GM23338 (cell line): ENCODE data around the gene HLA-G. TPM values are rescaled to one million over a fixed set of nuclear protein-coding genes. Genes with fewer than 3 reads are reported as not detected.

Experiments
- ATAC-seq: fragments of 200-7000 bp; cut with Tn5 transposase; 3 replicates; pipeline ENCODE4 v1.9.1; 2020
- DNase-seq: peaks from one replicate; pipeline ENCODE4 v3.0.0-alpha.2; 2015; ENCODE audit warnings: low spot score
- H2AFZ ChIP-seq: fragments of 200-600 bp; sonication (generic); 2 replicates; pipeline ENCODE4 v1.8.0; 2016; ENCODE audit warnings: antibody characterized with exemption, mild to moderate bottlenecking, moderate library complexity
- H3F3A ChIP-seq: fragments of 200-600 bp; sonication (generic); replicated peaks from 2 replicates; pipeline ENCODE4 v1.8.0; 2017; ENCODE audit warnings: antibody characterized with exemption, mixed run types, low read depth
- H3K27ac ChIP-seq: fragments of 200-600 bp; sonication (generic); 2 replicates; pipeline ENCODE4 v1.6.1; 2016; ENCODE audit warnings: low read depth
- H3K27me3 ChIP-seq: fragments of 200-600 bp; sonication (generic); 2 replicates; pipeline ENCODE4 v1.8.0; 2016; ENCODE audit warnings: mild to moderate bottlenecking, mixed run types, moderate library complexity; ENCODE audit not compliant: insufficient read depth
- H3K36me3 ChIP-seq: fragments of 200-600 bp; sonication (generic); 2 replicates; pipeline ENCODE4 v1.8.0; 2016; ENCODE audit warnings: mild to moderate bottlenecking; ENCODE audit not compliant: insufficient read depth
- H3K4me1 ChIP-seq: fragments of 200-600 bp; sonication (generic); 2 replicates; pipeline ENCODE4 v1.8.0; 2016; ENCODE audit warnings: mild to moderate bottlenecking, moderate library complexity; ENCODE audit not compliant: insufficient read depth
- H3K4me2 ChIP-seq: fragments of 200-600 bp; sonication (generic); 2 replicates; pipeline ENCODE4 v1.7.1; 2017; ENCODE audit warnings: mixed run types
- H3K4me3 ChIP-seq: fragments of 200-600 bp; sonication (generic); 2 replicates; pipeline ENCODE4 v1.6.1; 2016; ENCODE audit warnings: mixed run types
- H3K79me2 ChIP-seq: fragments of 200-600 bp; sonication (generic); replicated peaks from 2 replicates; pipeline ENCODE4 v1.8.0; 2017; ENCODE audit warnings: mild to moderate bottlenecking; ENCODE audit not compliant: insufficient read depth
- H3K9me2 ChIP-seq: fragments of 200-600 bp; sonication (generic); 2 replicates; pipeline ENCODE4 v1.8.0; 2017; ENCODE audit not compliant: insufficient read depth
- H4K20me1 ChIP-seq: fragments of 200-600 bp; sonication (generic); replicated peaks from 2 replicates; pipeline ENCODE4 v1.8.0; 2017; ENCODE audit warnings: mild to moderate bottlenecking; ENCODE audit not compliant: insufficient read depth
- H3K27ac Mint-ChIP-seq: 2 replicates; pipeline ENCODE4 v1.8.0; 2020; ENCODE audit warnings: inconsistent platforms, mild to moderate bottlenecking, moderate library complexity, mixed read lengths
- H3K27me3 Mint-ChIP-seq: 3 replicates; pipeline ENCODE4 v1.8.0; 2022; ENCODE audit warnings: low read depth, mild to moderate bottlenecking, moderate library complexity, mixed read lengths, inconsistent platforms; ENCODE audit not compliant: insufficient read depth, poor library complexity
- H3K36me3 Mint-ChIP-seq: 3 replicates; pipeline ENCODE4 v1.8.0; 2021; ENCODE audit warnings: low read depth, mild to moderate bottlenecking, inconsistent platforms, moderate library complexity, mixed read lengths
- H3K4me1 Mint-ChIP-seq: 3 replicates; pipeline ENCODE4 v1.8.0; 2020; ENCODE audit warnings: mild to moderate bottlenecking, inconsistent platforms, mixed read lengths
- H3K4me3 Mint-ChIP-seq: 3 replicates; pipeline ENCODE4 v1.8.0; 2021; ENCODE audit warnings: moderate library complexity, mild to moderate bottlenecking, inconsistent platforms, mixed read lengths
- H3K9me3 Mint-ChIP-seq: 3 replicates; pipeline ENCODE4 v1.8.0; 2020; ENCODE audit warnings: moderate library complexity, mild to moderate bottlenecking, inconsistent platforms, mixed read lengths
- CREB1 ChIP-seq: fragments of 250-450 bp; sonication (Bioruptor Pico); IDR thresholded peaks from 2 replicates; pipeline ENCODE4 v1.5.0; 2020; ENCODE audit warnings: low read depth, mild to moderate bottlenecking, moderate library complexity
- CTCF ChIP-seq, 2 experiments: fragments of 200-600 bp in 1 of 2; sonication (generic) in 1 of 2; conservative IDR thresholded peaks; 2 replicates each; pipeline versions ENCODE4 v1.5.1 to v1.6.1; 2016 to 2017; ENCODE audit warnings: antibody characterized with exemption in 2 of 2, low read depth in 2 of 2, mild to moderate bottlenecking in 2 of 2, moderate library complexity in 1 of 2
- ETS1 ChIP-seq: IDR thresholded peaks from 2 replicates; pipeline ENCODE4 v1.6.1; 2016; ENCODE audit warnings: antibody characterized with exemption
- EZH2 ChIP-seq: fragments of 200-600 bp; sonication (generic); IDR thresholded peaks from one replicate; pipeline ENCODE4 v1.8.0; 2017; ENCODE audit warnings: antibody characterized with exemption, mild to moderate bottlenecking, low read depth; ENCODE audit not compliant: unreplicated experiment
- EZH2phosphoT487 ChIP-seq: fragments of 200-600 bp; sonication (generic); IDR thresholded peaks from one replicate; pipeline ENCODE4 v1.8.1; 2018; ENCODE audit warnings: antibody characterized with exemption; ENCODE audit not compliant: unreplicated experiment
- JUNB ChIP-seq: IDR thresholded peaks from one replicate; pipeline ENCODE4 v1.6.1; 2016; ENCODE audit warnings: antibody characterized with exemption; ENCODE audit not compliant: unreplicated experiment
- NANOG ChIP-seq: IDR thresholded peaks from 2 replicates; pipeline ENCODE4 v1.6.1; 2016; ENCODE audit warnings: antibody characterized with exemption, borderline replicate concordance
- POLR2AphosphoS5 ChIP-seq: IDR thresholded peaks from 2 replicates; pipeline ENCODE4 v1.6.1; 2016; ENCODE audit warnings: antibody characterized with exemption, low read depth
- REST ChIP-seq: IDR thresholded peaks from one replicate; pipeline ENCODE4 v1.6.1; 2018; ENCODE audit warnings: antibody characterized with exemption; ENCODE audit not compliant: unreplicated experiment
- STAT1 ChIP-seq: IDR thresholded peaks from one replicate; pipeline ENCODE4 v1.6.1; 2016; ENCODE audit warnings: antibody characterized with exemption; ENCODE audit not compliant: unreplicated experiment
- ZNF114 ChIP-seq: fragments of 250-450 bp; sonication (Bioruptor Pico); IDR thresholded peaks from 2 replicates; pipeline ENCODE4 v1.5.0; 2020; ENCODE audit warnings: mild to moderate bottlenecking, moderate library complexity
- ZNF331 ChIP-seq: fragments of 250-450 bp; sonication (Bioruptor Pico); IDR thresholded peaks from 2 replicates; pipeline ENCODE4 v1.5.0; 2020; ENCODE audit warnings: low read depth, mild to moderate bottlenecking, moderate library complexity
- ZNF462 ChIP-seq: fragments of 250-450 bp; sonication (Bioruptor Pico); IDR thresholded peaks from 2 replicates; pipeline ENCODE4 v1.5.0; 2020; ENCODE audit warnings: mild to moderate bottlenecking, moderate library complexity
- polyA plus RNA-seq: library from polyadenylated mRNA; unstranded; fragments of >200 nt; fragmentation: Nextera tagmentation; extraction: Ambion mirVana; gene quantifications from 2 replicates; pipeline ENCODE4 v1.2.1, GENCODE V29; 2016
- total RNA-seq: library from RNA; depleted of rRNA; stranded (reverse); fragments of >200 nt; shearing (Covaris generic); gene quantifications from 2 replicates; pipeline ENCODE4 v1.2.3, GENCODE V29; 2014

Gene HLA-G
- total and polyA plus RNA-seq, 2 experiments from 2014 or later, result 2.5 to 2.8 TPM

GRCh38 chr6:29839917-29840316 lies 12.3 kb downstream of the HLA-G start:
- Histone ChIP-seq H3K4me3 (no peak overlapping the region), H3K27ac (no peak overlapping the region), H3F3A (no peaks in the 10 kb centered on the region), H2AFZ (no peak overlapping the region), H3K9me2 (peaks cover 10% of the 10 kb centered on the region; the same call in 1 of the 2 replicates), H3K4me1 (no peaks in the 10 kb centered on the region), H3K79me2 (no peaks in the 10 kb centered on the region), H3K4me2 (no peak overlapping the region), H3K27me3 (peaks cover 9% of the 10 kb centered on the region), H4K20me1 (no peaks in the 10 kb centered on the region), H3K36me3 (no peaks in the 10 kb centered on the region)
- Mint-ChIP-seq H3K27me3 (peaks cover 7% of the 10 kb centered on the region), H3K4me1 (peaks cover 7% of the 10 kb centered on the region; the same call in 2 of the 3 replicates), H3K9me3 (no peaks in the 10 kb centered on the region; the same call in 1 of the 3 replicates), H3K27ac (no peak overlapping the region), H3K4me3 (no peak overlapping the region), H3K36me3 (no peaks in the 10 kb centered on the region)
- ATAC-seq (no peak), DNase-seq (no peak)
- no peak for TF ChIP-seq ZNF114
- no peak for TF ChIP-seq EZH2
- TF ChIP-seq CTCF (conservative IDR thresholded peaks at IDR 0.05; ENCODE audit: low read depth in 2 of 2), result no peak
- TF ChIP-seq STAT1, result no peak
- no peak for TF ChIP-seq REST
- no peak for TF ChIP-seq POLR2AphosphoS5
- no peak for TF ChIP-seq ZNF331
- TF ChIP-seq ETS1, result no peak
- no peak for TF ChIP-seq EZH2phosphoT487
- no peak for TF ChIP-seq NANOG
- TF ChIP-seq ZNF462, result no peak
- TF ChIP-seq JUNB, result no peak
- TF ChIP-seq CREB1 (CRISPR knock-in tag), result no peak
